HepG2 (cell line): ENCODE measurements around the gene FSHR. TPM values are rescaled to one million over a fixed set of nuclear protein-coding genes. Genes with fewer than 3 reads are reported as not detected.
A peak's percentile ranks its signal among the peaks of the same experiment; 100 is the strongest.

ENCODE experiments used
- ATAC-seq: fragments of 200-7000 bp; cut with Tn5 transposase; 3 replicates; pipeline ENCODE4 v1.9.1; 2020; ENCODE audit warnings: mild to moderate bottlenecking, moderate library complexity
- BruUV-seq: library from RNA; stranded (reverse); fragments of 400-500 nt; replicated peaks from 2 replicates; lab custom pipeline; 2021; lab: Mats Ljungman, UMichigan
- CTCF ChIA-PET: fragments of 300-600 bp; formaldehyde crosslinking; extraction: SDS; loops from one replicate; lab custom pipeline; 2021; ENCODE audit warnings: low total read pairs, inconsistent platforms, low intra/inter-chr PET ratio; lab: Yijun Ruan, JAX
- POLR2A ChIA-PET: fragments of 350-600 bp; sonication (Branson Sonifier 250); formaldehyde crosslinking; loops from one replicate; lab custom pipeline; 2020; ENCODE audit warnings: antibody characterized with exemption, inconsistent platforms; lab: Yijun Ruan, JAX
- DNase-seq: peaks from one replicate; pipeline ENCODE4 v3.0.0-alpha.2; 2015; ENCODE audit warnings: low spot score
- FAIRE-seq: peaks from 3 replicates; lab custom pipeline; 2011; peaks lifted over from hg19 to GRCh38; lab: Jason Lieb, UNC
- H2AFZ ChIP-seq: one replicate; pipeline ENCODE4 v1.6.1; 2011; ENCODE audit warnings: low read length, inconsistent platforms
- H3K27ac ChIP-seq: fragments of 300-600 bp; 3 replicates; pipeline ENCODE4 v1.8.0; 2011; ENCODE audit warnings: mixed run types, mild to moderate bottlenecking, mixed read lengths, low read length, inconsistent platforms; ENCODE audit not compliant: insufficient read depth; ENCODE audit errors: extremely low read length
- H3K27me3 ChIP-seq, 2 experiments: fragments of 200-600 bp in 1 of 2; 2 replicates in 1 of 2; 3 replicates in 1 of 2; pipeline versions ENCODE4 v1.6.0 to v1.8.0; 2011; ENCODE audit warnings: low read length in 2 of 2, mild to moderate bottlenecking in 2 of 2, moderate library complexity in 2 of 2, inconsistent platforms in 1 of 2; ENCODE audit not compliant: insufficient read depth in 2 of 2, control insufficient read depth in 1 of 2
- H3K36me3 ChIP-seq, 2 experiments: fragments of 200-600 bp in 1 of 2; replicated peaks in 1 of 2; 2 replicates in 1 of 2; 3 replicates in 1 of 2; pipeline versions ENCODE4 v1.5.1 to v1.8.0; 2011; ENCODE audit warnings: low read length in 2 of 2, inconsistent platforms in 1 of 2; ENCODE audit not compliant: insufficient read depth in 2 of 2, control insufficient read depth in 1 of 2
- H3K4me1 ChIP-seq: 2 replicates; pipeline ENCODE4 v1.5.1; 2012; ENCODE audit warnings: low read length, inconsistent platforms; ENCODE audit not compliant: insufficient read depth
- H3K4me2 ChIP-seq: 2 replicates; pipeline ENCODE4 v1.6.0; 2011; ENCODE audit warnings: low read depth, low read length, inconsistent platforms
- H3K4me3 ChIP-seq, 3 experiments: fragments of 200-600 bp in 1 of 3; sonication (generic), shearing (Covaris generic) in 1 of 3; replicated peaks in 1 of 3; 2 replicates each; pipeline ENCODE4 v1.5.1; 2011 to 2016; ENCODE audit warnings: low read length in 3 of 3, inconsistent platforms in 2 of 3, low read depth in 2 of 3, mild to moderate bottlenecking in 2 of 3, control low read depth in 1 of 3, mixed read lengths in 1 of 3; ENCODE audit not compliant: insufficient read depth in 1 of 3
- H3K79me2 ChIP-seq: one replicate; pipeline ENCODE4 v1.6.1; 2011; ENCODE audit warnings: low read length, inconsistent platforms; ENCODE audit not compliant: insufficient read depth
- H3K9ac ChIP-seq: 2 replicates; pipeline ENCODE4 v1.6.0; 2011; ENCODE audit warnings: mild to moderate bottlenecking, low read depth, low read length, inconsistent platforms; ENCODE audit not compliant: insufficient read depth
- H3K9me3 ChIP-seq: 2 replicates; pipeline ENCODE4 v1.5.1; 2012; ENCODE audit warnings: mild to moderate bottlenecking, low read length
- H4K20me1 ChIP-seq: 2 replicates; pipeline ENCODE4 v1.6.0; 2011; ENCODE audit warnings: inconsistent platforms, mild to moderate bottlenecking, low read length, moderate library complexity; ENCODE audit not compliant: insufficient read depth
- RAD51 ChIP-seq: fragments of 450-650 bp; IDR thresholded peaks from 2 replicates; pipeline ENCODE4 v1.6.1; 2016; ENCODE audit warnings: borderline replicate concordance
- ZBTB33 ChIP-seq: sonication (generic); formaldehyde crosslinking; IDR thresholded peaks from 2 replicates; pipeline ENCODE4 v1.4.0; 2020; ENCODE audit warnings: missing genetic modification reagents
- WGBS: methylation state at CpG from one replicate; pipeline ENCODE4 v1.1.6; 2017; ENCODE audit warnings: low lambda C conversion rate; 5-methylcytosine and 5-hydroxymethylcytosine counted together
- in situ Hi-C: cut with HindIII; loops from 2 replicates; pipeline ENCODE4 v1.10.0; 2017; ENCODE audit warnings: low pct_unique_long_range_greater_than_20kb; ENCODE audit not compliant: extremely low pct_ligation_motif_present
- intact Hi-C: fragments of 100-400 bp; cut with micrococcal nuclease; formaldehyde crosslinking; loops from one replicate; pipeline ENCODE4 v1.10.0; 2022; ENCODE audit not compliant: unreplicated experiment
- polyA plus RNA-seq, 8 experiments: library from polyadenylated mRNA; depleted of rRNA in 3 of 8; stranded (reverse) in 7 of 8; unstranded in 1 of 8; fragments of >200 nt; fragmentation: Illumina TruSeq in 4 of 8; extraction: Trizol in 4 of 8; gene quantifications; 2 replicates each; pipeline versions ENCODE4 v1.2.1 to v1.2.3, GENCODE V29; 2011 to 2016; ENCODE audit warnings: low read depth in 4 of 8, missing spikeins in 1 of 8, mixed read lengths in 1 of 8; ENCODE audit not compliant: insufficient read depth in 1 of 8
- total RNA-seq, 5 experiments: library from RNA; depleted of rRNA; stranded (reverse); fragments of >200 nt; fragmentation: Illumina TruSeq; extraction: Trizol; gene quantifications; 2 replicates each; pipeline ENCODE4 v1.2.3, GENCODE V29; 2016; ENCODE audit warnings: low read depth in 1 of 5
- TF ChIP-seq, protein P1 (sequence below), 2 experiments: sonication (generic) in 1 of 2; formaldehyde crosslinking in 1 of 2; IDR thresholded peaks; 2 replicates each; pipeline versions ENCODE4 v1.5.1 to v1.6.1; 2011 to 2020; ENCODE audit warnings: borderline replicate concordance in 1 of 2, low read depth in 1 of 2, low read length in 1 of 2, mild to moderate bottlenecking in 1 of 2, missing genetic modification reagents in 1 of 2, moderate library complexity in 1 of 2

Gene FSHR
- total and polyA plus RNA-seq, 2 of the 13 experiments (the other 11 are each of a cell fraction or from before 2014, with no cell fraction given) = not detected

- in situ Hi-C loops = loop anchor here (5.0 to 25.0 kb wide), 2 partner anchors 1185 to 1450 kb away; no protein-coding TSS in a partner anchor
- no peak for ATAC-seq
Observed at GRCh38 chr2:48952143-48952542, 202.2 kb downstream of the FSHR start.

More at GRCh38 chr2:48952143-48952542, 202.2 kb downstream of the FSHR start:
- intact Hi-C loops = no loop called here
- Histone ChIP-seq H2AFZ (no peak overlapping the region), H3K4me3 (no peak overlapping the region), H3K4me2 (no peak overlapping the region), H3K9me3 (no peaks in the 10 kb centered on the region), H3K27me3 (no peaks in the 10 kb centered on the region; a peak in 1 of 5 replicates), H3K27ac (no peak overlapping the region), H3K36me3 (no peaks in the 10 kb centered on the region), H3K4me1 (0 out of 2 replicates have a peak, but pooled peaks cover 6% of the 10 kb centered on the region), H3K79me2 (no peaks in the 10 kb centered on the region), H4K20me1 (no peaks in the 10 kb centered on the region), H3K9ac (no peak overlapping the region)
- POLR2A ChIA-PET = no interaction called here
- no TSS peak for BruUV-seq
- FAIRE-seq (no peak), DNase-seq (no peak)
- TF ChIP-seq ZBTB33 (CRISPR knock-in tag) (no peak), RAD51 (peak; percentile 91)
- TF ChIP-seq, protein P1, sequence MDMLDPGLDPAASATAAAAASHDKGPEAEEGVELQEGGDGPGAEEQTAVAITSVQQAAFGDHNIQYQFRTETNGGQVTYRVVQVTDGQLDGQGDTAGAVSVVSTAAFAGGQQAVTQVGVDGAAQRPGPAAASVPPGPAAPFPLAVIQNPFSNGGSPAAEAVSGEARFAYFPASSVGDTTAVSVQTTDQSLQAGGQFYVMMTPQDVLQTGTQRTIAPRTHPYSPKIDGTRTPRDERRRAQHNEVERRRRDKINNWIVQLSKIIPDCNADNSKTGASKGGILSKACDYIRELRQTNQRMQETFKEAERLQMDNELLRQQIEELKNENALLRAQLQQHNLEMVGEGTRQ (IDR thresholded peaks at IDR 0.05; ENCODE audit: low read depth, low read length) = peak; percentile 78
- TF ChIP-seq, protein P1 (CRISPR knock-in tag; IDR thresholded peaks at IDR 0.05; ENCODE audit: borderline replicate concordance) = no peak
- WGBS = 31% methylated on average over 5 of the region's 5 CpGs
- CTCF ChIA-PET = no interaction called here
